Measurements from ENCODE around the gene MAP2K6. TPM values are rescaled to one million over a fixed set of nuclear protein-coding genes. Genes with fewer than 3 reads are reported as not detected.
A peak's percentile ranks its signal among the peaks of the same experiment; 100 is the strongest.

Gene MAP2K6
- total and polyA plus RNA-seq, 2 of the 8 experiments (the other 6 are each of a cell fraction or from before 2014, with no cell fraction given) = 11.0 to 44.1 TPM

DNA sequence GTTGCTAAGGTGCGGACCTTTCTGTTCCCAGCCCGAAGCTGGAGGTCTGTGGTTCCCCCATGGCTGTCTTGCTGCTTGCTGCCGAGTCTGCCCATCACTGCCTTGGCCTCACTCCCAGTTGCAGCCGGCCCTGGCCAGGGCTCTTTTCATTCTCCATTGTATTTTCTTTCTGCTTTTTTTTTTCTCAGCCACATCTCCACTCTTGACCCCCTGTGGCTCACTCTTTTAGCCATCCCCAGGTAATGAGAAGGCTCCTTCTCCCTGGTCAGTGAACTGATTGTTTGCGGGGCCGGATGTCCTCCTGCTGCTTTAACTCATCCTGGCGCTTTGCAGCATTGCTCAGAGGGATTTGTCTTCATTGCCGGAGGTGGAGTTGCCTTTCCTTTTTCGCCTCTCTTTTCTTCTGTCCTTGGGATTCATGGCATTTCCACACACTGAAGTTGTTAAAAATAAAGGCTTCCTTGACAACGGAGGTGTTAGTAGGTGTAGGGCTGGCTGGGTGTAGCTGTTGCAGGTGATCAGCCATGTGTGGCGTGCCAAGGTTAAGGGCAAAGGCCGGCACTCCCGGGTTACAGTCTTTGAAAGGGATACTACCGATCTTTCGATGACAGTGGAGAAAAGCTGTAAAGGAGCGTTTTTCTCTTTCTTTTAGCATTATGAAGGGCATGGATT is 34.1 kb downstream of the MAP2K6 start (continued):
- TF ChIP-seq, protein P1, sequence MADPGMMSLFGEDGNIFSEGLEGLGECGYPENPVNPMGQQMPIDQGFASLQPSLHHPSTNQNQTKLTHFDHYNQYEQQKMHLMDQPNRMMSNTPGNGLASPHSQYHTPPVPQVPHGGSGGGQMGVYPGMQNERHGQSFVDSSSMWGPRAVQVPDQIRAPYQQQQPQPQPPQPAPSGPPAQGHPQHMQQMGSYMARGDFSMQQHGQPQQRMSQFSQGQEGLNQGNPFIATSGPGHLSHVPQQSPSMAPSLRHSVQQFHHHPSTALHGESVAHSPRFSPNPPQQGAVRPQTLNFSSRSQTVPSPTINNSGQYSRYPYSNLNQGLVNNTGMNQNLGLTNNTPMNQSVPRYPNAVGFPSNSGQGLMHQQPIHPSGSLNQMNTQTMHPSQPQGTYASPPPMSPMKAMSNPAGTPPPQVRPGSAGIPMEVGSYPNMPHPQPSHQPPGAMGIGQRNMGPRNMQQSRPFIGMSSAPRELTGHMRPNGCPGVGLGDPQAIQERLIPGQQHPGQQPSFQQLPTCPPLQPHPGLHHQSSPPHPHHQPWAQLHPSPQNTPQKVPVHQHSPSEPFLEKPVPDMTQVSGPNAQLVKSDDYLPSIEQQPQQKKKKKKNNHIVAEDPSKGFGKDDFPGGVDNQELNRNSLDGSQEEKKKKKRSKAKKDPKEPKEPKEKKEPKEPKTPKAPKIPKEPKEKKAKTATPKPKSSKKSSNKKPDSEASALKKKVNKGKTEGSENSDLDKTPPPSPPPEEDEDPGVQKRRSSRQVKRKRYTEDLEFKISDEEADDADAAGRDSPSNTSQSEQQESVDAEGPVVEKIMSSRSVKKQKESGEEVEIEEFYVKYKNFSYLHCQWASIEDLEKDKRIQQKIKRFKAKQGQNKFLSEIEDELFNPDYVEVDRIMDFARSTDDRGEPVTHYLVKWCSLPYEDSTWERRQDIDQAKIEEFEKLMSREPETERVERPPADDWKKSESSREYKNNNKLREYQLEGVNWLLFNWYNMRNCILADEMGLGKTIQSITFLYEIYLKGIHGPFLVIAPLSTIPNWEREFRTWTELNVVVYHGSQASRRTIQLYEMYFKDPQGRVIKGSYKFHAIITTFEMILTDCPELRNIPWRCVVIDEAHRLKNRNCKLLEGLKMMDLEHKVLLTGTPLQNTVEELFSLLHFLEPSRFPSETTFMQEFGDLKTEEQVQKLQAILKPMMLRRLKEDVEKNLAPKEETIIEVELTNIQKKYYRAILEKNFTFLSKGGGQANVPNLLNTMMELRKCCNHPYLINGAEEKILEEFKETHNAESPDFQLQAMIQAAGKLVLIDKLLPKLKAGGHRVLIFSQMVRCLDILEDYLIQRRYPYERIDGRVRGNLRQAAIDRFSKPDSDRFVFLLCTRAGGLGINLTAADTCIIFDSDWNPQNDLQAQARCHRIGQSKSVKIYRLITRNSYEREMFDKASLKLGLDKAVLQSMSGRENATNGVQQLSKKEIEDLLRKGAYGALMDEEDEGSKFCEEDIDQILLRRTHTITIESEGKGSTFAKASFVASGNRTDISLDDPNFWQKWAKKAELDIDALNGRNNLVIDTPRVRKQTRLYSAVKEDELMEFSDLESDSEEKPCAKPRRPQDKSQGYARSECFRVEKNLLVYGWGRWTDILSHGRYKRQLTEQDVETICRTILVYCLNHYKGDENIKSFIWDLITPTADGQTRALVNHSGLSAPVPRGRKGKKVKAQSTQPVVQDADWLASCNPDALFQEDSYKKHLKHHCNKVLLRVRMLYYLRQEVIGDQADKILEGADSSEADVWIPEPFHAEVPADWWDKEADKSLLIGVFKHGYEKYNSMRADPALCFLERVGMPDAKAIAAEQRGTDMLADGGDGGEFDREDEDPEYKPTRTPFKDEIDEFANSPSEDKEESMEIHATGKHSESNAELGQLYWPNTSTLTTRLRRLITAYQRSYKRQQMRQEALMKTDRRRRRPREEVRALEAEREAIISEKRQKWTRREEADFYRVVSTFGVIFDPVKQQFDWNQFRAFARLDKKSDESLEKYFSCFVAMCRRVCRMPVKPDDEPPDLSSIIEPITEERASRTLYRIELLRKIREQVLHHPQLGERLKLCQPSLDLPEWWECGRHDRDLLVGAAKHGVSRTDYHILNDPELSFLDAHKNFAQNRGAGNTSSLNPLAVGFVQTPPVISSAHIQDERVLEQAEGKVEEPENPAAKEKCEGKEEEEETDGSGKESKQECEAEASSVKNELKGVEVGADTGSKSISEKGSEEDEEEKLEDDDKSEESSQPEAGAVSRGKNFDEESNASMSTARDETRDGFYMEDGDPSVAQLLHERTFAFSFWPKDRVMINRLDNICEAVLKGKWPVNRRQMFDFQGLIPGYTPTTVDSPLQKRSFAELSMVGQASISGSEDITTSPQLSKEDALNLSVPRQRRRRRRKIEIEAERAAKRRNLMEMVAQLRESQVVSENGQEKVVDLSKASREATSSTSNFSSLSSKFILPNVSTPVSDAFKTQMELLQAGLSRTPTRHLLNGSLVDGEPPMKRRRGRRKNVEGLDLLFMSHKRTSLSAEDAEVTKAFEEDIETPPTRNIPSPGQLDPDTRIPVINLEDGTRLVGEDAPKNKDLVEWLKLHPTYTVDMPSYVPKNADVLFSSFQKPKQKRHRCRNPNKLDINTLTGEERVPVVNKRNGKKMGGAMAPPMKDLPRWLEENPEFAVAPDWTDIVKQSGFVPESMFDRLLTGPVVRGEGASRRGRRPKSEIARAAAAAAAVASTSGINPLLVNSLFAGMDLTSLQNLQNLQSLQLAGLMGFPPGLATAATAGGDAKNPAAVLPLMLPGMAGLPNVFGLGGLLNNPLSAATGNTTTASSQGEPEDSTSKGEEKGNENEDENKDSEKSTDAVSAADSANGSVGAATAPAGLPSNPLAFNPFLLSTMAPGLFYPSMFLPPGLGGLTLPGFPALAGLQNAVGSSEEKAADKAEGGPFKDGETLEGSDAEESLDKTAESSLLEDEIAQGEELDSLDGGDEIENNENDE (IDR thresholded peaks at IDR 0.05; ENCODE audit: insufficient replicate concordance, low read length) = peak; percentile 42
- TF ChIP-seq BCL11A (IDR thresholded peaks at IDR 0.05; ENCODE audit: low read depth in 2 of 2, low read length in 2 of 2) (peak in 1 of 2 experiments; percentile 7), EGR1 (IDR thresholded peaks at IDR 0.05; ENCODE audit: borderline replicate concordance, low read depth, low read length) (no peak), TEAD4 (IDR thresholded peaks at IDR 0.05; ENCODE audit: low read depth, low read length) (no peak), RAD21 (IDR thresholded peaks at IDR 0.05 in 1 of 2, conservative IDR thresholded peaks at IDR 0.05 in 1 of 2; ENCODE audit: low read depth in 2 of 2, low read length in 2 of 2) (peak in 1 of 2 experiments; percentile 24; a peak in 1 of 4 replicates), POLR2A (IDR thresholded peaks at IDR 0.05; ENCODE audit: control extremely low read depth in 1 of 2, low read depth in 2 of 2, low read length in 2 of 2) (peak in 1 of 2 experiments; percentile 52; a peak in 2 of 3 replicates), KDM1A (IDR thresholded peaks at IDR 0.05; ENCODE audit: borderline replicate concordance, low read length) (peak; percentile 50; the same call in 1 of the 2 replicates), HDAC2 (IDR thresholded peaks at IDR 0.05; ENCODE audit: borderline replicate concordance in 1 of 2, low read depth in 2 of 2, low read length in 2 of 2) (peak; percentile 85 to 86; a peak in 2 of 4 replicates), TBP (IDR thresholded peaks at IDR 0.05; ENCODE audit: low read depth, low read length) (peak; percentile 39), RBBP5 (IDR thresholded peaks at IDR 0.05; ENCODE audit: borderline replicate concordance, low read depth, low read length) (0 out of 2 replicates have a peak, but pooled peaks have one; percentile 55)

Data from H1 (cell line).